ENCODE data around the gene RNF2. TPM values are rescaled to one million over a fixed set of nuclear protein-coding genes. Genes with fewer than 3 reads are reported as not detected.

Gene RNF2
- total RNA-seq, 1 experiment from 2014 or later: 39.1 TPM

DNA sequence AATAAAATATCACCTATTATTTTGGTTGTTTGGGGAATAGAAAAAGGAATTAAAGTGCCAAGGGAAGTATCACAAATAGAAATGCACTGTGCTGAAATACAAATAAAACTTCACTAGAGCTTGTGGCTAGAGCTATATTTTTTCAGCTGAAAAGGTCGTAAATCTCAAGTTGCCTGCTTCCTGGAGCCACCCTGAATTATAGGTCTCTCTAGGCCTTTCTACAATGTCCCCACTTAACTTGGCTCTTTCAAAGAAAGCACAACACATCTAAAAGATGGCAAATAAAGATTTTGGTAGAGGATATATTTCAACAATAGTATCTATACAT is 5.0 kb upstream of the RNF2 start:
- intact Hi-C loops (cut with micrococcal nuclease): no loop called here
- Histone ChIP-seq H3K4me2 (ENCODE audit: low read length) (no peak overlapping the region), H3K27me3 (ENCODE audit: insufficient read depth, low read length) (no peaks in the 10 kb centered on the region), H3K36me3 (ENCODE audit: control insufficient read depth in 1 of 2, insufficient read depth in 2 of 2, low read length in 2 of 2) (no peaks in the 10 kb centered on the region), H3K9ac (ENCODE audit: low read length) (no peak overlapping the region), H3K9me2 (ENCODE audit: insufficient read depth) (no peaks in the 10 kb centered on the region), H3K4me3 (replicated peaks in 1 of 2; ENCODE audit: low read depth in 1 of 2, low read length in 2 of 2) (no peak overlapping the region), H3K9me3 (ENCODE audit: control insufficient read depth in 1 of 2, insufficient read depth in 1 of 2, low read depth in 1 of 2, low read length in 2 of 2) (no peaks in the 10 kb centered on the region), H2AFZ (ENCODE audit: low read depth, low read length, poor library complexity, severe bottlenecking) (peak overlapping the region; percentile 57), H3K4me1 (ENCODE audit: control insufficient read depth in 1 of 2, insufficient read depth in 2 of 2, low read length in 2 of 2) (peaks cover 0 to 6% of the 10 kb centered on the region in 2 experiments; a peak in 2 of 4 replicates), H3K27ac (ENCODE audit: low read depth, low read length) (no peak overlapping the region), H3K79me2 (ENCODE audit: insufficient read depth, low read length) (no peaks in the 10 kb centered on the region), H4K20me1 (ENCODE audit: insufficient read depth) (no peaks in the 10 kb centered on the region)
- DNase-seq (ENCODE audit: low read depth, low spot score) (no peak), ATAC-seq (no peak)
- ChIA-PET RAD21 (ENCODE audit: low non-redundant PET in 1 of 2, low total read pairs in 2 of 2, uncharacterized antibody in 2 of 2, unreplicated experiment in 2 of 2) (no interaction called here), CTCF (no interaction called here), POLR2A (no interaction called here)
- TF ChIP-seq, protein P1, sequence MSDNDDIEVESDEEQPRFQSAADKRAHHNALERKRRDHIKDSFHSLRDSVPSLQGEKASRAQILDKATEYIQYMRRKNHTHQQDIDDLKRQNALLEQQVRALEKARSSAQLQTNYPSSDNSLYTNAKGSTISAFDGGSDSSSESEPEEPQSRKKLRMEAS (IDR thresholded peaks at IDR 0.05): no peak
- TF ChIP-seq, protein P2, sequence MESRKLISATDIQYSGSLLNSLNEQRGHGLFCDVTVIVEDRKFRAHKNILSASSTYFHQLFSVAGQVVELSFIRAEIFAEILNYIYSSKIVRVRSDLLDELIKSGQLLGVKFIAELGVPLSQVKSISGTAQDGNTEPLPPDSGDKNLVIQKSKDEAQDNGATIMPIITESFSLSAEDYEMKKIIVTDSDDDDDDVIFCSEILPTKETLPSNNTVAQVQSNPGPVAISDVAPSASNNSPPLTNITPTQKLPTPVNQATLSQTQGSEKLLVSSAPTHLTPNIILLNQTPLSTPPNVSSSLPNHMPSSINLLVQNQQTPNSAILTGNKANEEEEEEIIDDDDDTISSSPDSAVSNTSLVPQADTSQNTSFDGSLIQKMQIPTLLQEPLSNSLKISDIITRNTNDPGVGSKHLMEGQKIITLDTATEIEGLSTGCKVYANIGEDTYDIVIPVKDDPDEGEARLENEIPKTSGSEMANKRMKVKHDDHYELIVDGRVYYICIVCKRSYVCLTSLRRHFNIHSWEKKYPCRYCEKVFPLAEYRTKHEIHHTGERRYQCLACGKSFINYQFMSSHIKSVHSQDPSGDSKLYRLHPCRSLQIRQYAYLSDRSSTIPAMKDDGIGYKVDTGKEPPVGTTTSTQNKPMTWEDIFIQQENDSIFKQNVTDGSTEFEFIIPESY (IDR thresholded peaks at IDR 0.05; ENCODE audit: extremely low read depth, insufficient replicate concordance, low read length): no peak
- no TSS peak for BruUV-seq (replicated peaks)

DNA sequence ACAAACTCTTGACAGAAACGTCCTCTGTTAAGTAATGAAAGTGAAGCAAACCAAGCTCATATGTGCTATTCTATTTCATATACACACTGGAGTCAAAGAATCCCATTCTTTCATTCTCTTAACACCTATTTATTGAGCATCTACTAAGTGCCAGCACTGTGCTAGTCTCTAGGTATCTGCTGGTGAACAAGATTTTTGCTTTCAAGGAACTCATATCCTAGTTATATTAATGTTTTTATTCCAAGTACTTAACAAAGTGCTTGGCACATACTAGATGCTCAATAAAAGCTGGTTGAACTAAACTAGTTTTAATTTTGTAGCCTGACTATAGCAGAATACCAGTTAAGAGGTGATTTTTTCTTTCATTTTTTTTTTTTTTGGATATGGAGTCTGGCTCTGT is 3.6 kb upstream of the RNF2 start:
- no TSS peak for BruUV-seq (replicated peaks)
- Histone ChIP-seq H3K27ac (ENCODE audit: low read depth, low read length) (no peak overlapping the region), H3K9me3 (ENCODE audit: control insufficient read depth in 1 of 2, insufficient read depth in 1 of 2, low read depth in 1 of 2, low read length in 2 of 2) (no peaks in the 10 kb centered on the region), H3K4me2 (ENCODE audit: low read length) (no peak overlapping the region), H3K4me1 (ENCODE audit: control insufficient read depth in 1 of 2, insufficient read depth in 2 of 2, low read length in 2 of 2) (peaks cover 0 to 8% of the 10 kb centered on the region in 2 experiments; a peak in 2 of 4 replicates), H3K36me3 (ENCODE audit: control insufficient read depth in 1 of 2, insufficient read depth in 2 of 2, low read length in 2 of 2) (no peaks in the 10 kb centered on the region), H3K9ac (ENCODE audit: low read length) (no peak overlapping the region), H3K79me2 (ENCODE audit: insufficient read depth, low read length) (peaks cover 11% of the 10 kb centered on the region), H3K4me3 (replicated peaks in 1 of 2; ENCODE audit: low read depth in 1 of 2, low read length in 2 of 2) (no peak overlapping the region), H3K27me3 (ENCODE audit: insufficient read depth, low read length) (no peaks in the 10 kb centered on the region), H4K20me1 (ENCODE audit: insufficient read depth) (peaks cover under 1% of the 10 kb centered on the region; the same call in 1 of the 2 replicates), H3K9me2 (ENCODE audit: insufficient read depth) (no peaks in the 10 kb centered on the region), H2AFZ (ENCODE audit: low read depth, low read length, poor library complexity, severe bottlenecking) (no peak overlapping the region)
- ChIA-PET POLR2A (no interaction called here), CTCF (no interaction called here), RAD21 (ENCODE audit: low non-redundant PET in 1 of 2, low total read pairs in 2 of 2, uncharacterized antibody in 2 of 2, unreplicated experiment in 2 of 2) (no interaction called here)
- no peak for ATAC-seq
- intact Hi-C loops (cut with micrococcal nuclease): no loop called here
- no peak for DNase-seq (ENCODE audit: low read depth, low spot score)
- no peak for TF ChIP-seq SIN3A (IDR thresholded peaks at IDR 0.05; ENCODE audit: low read depth)
- TF ChIP-seq SRF (IDR thresholded peaks at IDR 0.05; ENCODE audit: low read depth): no peak
- TF ChIP-seq EGR1 (IDR thresholded peaks at IDR 0.05; ENCODE audit: low read depth): no peak
- TF ChIP-seq ZFX (IDR thresholded peaks at IDR 0.05): no peak
- no peak for TF ChIP-seq CBX3 (IDR thresholded peaks at IDR 0.05; ENCODE audit: low read depth)
- TF ChIP-seq, protein P3, sequence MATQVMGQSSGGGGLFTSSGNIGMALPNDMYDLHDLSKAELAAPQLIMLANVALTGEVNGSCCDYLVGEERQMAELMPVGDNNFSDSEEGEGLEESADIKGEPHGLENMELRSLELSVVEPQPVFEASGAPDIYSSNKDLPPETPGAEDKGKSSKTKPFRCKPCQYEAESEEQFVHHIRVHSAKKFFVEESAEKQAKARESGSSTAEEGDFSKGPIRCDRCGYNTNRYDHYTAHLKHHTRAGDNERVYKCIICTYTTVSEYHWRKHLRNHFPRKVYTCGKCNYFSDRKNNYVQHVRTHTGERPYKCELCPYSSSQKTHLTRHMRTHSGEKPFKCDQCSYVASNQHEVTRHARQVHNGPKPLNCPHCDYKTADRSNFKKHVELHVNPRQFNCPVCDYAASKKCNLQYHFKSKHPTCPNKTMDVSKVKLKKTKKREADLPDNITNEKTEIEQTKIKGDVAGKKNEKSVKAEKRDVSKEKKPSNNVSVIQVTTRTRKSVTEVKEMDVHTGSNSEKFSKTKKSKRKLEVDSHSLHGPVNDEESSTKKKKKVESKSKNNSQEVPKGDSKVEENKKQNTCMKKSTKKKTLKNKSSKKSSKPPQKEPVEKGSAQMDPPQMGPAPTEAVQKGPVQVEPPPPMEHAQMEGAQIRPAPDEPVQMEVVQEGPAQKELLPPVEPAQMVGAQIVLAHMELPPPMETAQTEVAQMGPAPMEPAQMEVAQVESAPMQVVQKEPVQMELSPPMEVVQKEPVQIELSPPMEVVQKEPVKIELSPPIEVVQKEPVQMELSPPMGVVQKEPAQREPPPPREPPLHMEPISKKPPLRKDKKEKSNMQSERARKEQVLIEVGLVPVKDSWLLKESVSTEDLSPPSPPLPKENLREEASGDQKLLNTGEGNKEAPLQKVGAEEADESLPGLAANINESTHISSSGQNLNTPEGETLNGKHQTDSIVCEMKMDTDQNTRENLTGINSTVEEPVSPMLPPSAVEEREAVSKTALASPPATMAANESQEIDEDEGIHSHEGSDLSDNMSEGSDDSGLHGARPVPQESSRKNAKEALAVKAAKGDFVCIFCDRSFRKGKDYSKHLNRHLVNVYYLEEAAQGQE (IDR thresholded peaks at IDR 0.05; ENCODE audit: low read depth): no peak
- no peak for TF ChIP-seq EZH2 (IDR thresholded peaks at IDR 0.05)
- no peak for TF ChIP-seq ZNF274 (IDR thresholded peaks at IDR 0.05; ENCODE audit: low read depth, low read length)

Measured in HCT116 (cell line).